AG20443 (cell line): ENCODE data around the gene SAE1.

Source experiments
- DNase-seq: peaks from one replicate; pipeline ENCODE4 v3.0.0; 2012; ENCODE audit warnings: low spot score, mixed read lengths

The SAE1 gene

DNA sequence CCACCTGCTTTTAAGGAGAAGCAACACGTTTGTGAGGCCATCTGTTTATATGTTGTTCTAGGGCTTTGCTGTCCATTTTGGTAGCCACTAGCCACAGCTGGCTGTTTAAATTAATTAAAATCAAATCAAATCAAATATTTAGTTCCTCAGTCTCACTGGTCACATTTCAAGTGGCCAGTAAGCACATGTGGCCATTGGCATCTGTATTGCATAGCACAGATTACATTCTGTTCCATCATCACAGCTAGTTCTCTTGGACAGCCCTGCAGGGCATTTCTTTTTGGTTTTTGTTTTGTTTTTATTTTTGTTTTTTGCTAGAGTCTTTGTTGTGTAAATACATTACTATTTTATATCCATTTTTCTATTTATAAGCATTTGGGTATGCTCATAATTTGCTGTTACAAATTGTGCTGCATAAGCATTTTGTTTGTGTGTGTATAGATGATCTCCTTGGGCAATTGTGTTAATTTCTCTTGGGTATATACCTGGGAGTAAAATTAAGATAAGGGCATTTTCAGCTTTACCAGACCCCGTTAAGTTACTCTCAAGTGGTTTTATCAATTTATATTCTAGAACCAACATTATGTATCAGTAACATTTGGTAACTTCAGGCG lies 31.3 kb downstream of the SAE1 start:
- DNase-seq: peak; percentile 71

- DNase-seq: no peak
Measured at GRCh38 chr19:47168065-47168464, 37.4 kb downstream of the SAE1 start.

GRCh38 chr19:47172666-47173455 lies 42.2 kb downstream of the SAE1 start:
- no peak for DNase-seq

- peak; percentile 40 for DNase-seq
Measured at GRCh38 chr19:47176071-47176626, 45.5 kb downstream of the SAE1 start.

- DNase-seq: peak; percentile 75
Measured at GRCh38 chr19:47176627-47177090, 46.0 kb downstream of the SAE1 start.

DNA sequence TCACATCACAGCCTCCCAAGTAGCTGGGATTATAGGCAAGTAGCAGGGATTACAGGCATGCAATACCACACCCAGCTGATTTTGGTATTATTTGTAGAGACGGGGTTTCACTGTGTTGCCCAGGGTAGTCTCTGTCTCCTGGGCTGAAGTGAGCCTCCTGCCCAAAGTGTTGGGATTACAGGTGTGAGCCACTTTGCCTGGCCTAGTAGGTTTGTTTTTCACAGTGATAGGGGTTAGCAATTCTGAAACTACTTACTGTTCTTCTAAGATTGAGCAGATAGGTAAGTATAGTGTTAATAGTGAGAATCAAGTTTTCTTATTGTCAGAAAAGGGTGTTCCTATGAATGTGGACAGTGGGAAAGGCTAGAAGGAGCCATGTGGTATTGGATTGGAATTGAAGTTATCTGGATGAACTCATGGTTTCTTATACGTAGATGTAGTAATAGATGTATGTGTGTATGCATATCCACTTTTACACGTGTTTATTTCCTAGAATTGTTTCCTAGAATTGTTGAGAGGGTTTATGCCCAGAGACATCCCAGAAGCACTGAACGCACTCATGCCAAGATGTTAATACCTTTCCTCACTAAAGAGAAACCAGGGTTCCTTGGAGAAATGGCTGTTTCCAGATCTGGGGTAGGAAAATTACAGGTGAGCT lies 49.1 kb downstream of the SAE1 start:
- no peak for DNase-seq

DNA sequence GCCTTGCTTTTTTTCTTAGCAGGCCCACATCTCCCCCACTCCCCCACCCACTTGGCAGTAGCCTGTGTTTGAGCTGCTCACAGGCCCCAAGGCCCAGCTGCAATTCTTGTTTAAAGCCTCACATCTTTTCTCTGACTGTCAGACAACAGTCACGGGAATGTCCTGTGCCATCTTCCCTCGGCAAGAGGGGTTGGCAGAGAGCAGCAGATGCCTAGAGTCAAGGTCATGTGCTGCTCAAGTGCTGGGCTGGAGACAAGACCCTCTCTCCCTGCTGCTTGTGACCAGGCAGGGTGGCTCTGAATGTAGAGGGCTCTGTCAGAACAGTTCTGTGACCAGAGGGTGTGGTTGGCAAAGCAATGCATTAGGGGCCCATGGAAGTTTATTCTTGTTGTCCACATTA lies 53.0 kb downstream of the SAE1 start:
- DNase-seq: no peak

- no peak for DNase-seq
Measured at GRCh38 chr19:47186446-47187334, 56.1 kb downstream of the SAE1 start.

DNA sequence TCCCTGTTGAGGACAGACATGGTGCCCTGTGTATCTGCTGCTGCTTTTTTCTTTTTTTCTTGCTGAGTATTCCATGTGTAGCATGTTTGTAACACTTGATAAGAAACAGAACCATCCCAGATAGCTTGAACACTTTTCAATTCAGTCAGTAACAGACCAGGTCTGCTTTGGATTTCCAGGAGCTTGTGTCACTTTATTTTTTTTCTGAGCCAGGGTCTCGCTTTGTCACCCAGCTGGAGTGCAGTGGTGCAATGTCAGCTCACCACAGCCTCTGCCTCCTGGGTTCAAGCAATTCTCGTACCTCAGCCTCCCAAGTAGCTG lies 56.7 kb downstream of the SAE1 start:
- no peak for DNase-seq

- no peak for DNase-seq
Measured at GRCh38 chr19:47187797-47188196, 57.2 kb downstream of the SAE1 start.

GRCh38 chr19:47188507-47189033 lies 57.9 kb downstream of the SAE1 start:
- DNase-seq: no peak

GRCh38 chr19:47190167-47190727 lies 59.6 kb downstream of the SAE1 start:
- DNase-seq: peak; percentile 73

DNA sequence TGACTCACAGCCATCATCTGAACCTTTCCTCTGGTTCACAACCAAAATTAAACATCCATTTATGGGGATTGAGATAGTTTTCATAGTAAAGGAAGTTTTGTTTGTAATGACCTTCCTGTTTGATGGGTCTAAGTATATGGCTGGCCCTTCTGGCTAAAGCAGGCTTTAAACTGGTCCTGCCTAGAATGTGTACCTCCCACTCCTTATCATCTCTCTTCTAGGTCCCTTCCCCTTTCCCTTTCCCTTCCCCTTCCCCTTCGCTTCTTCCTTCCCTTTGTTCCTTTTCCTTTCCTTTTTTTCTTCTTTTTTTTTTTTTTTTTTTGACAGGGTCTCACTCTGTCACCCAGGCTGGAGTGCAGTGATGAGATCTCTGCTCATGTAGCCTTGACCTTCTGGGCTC lies 64.8 kb downstream of the SAE1 start:
- DNase-seq: no peak

DNA sequence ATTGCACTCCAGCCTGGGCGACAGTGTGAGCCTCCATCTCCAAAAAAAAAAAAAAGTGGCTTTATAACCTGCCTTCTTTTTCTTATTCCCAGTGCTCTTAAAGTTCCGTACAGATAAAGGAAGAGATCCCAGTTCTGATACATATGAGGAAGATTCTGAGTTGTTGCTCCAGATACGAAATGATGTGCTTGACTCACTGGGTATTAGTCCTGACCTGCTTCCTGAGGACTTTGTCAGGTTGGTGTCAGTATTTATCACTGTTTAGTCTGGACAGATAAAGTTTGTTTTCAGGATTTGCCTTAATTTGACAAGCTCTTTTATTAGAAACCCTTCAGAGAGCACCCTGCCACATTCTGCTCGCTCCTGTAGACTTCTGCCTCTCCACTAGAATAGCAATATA lies 66.5 kb downstream of the SAE1 start:
- DNase-seq: no peak

- DNase-seq: no peak
Measured at GRCh38 chr19:47200530-47200929, 69.9 kb downstream of the SAE1 start.

- no peak for DNase-seq
Measured at GRCh38 chr19:47203254-47203653, 72.6 kb downstream of the SAE1 start.

DNA sequence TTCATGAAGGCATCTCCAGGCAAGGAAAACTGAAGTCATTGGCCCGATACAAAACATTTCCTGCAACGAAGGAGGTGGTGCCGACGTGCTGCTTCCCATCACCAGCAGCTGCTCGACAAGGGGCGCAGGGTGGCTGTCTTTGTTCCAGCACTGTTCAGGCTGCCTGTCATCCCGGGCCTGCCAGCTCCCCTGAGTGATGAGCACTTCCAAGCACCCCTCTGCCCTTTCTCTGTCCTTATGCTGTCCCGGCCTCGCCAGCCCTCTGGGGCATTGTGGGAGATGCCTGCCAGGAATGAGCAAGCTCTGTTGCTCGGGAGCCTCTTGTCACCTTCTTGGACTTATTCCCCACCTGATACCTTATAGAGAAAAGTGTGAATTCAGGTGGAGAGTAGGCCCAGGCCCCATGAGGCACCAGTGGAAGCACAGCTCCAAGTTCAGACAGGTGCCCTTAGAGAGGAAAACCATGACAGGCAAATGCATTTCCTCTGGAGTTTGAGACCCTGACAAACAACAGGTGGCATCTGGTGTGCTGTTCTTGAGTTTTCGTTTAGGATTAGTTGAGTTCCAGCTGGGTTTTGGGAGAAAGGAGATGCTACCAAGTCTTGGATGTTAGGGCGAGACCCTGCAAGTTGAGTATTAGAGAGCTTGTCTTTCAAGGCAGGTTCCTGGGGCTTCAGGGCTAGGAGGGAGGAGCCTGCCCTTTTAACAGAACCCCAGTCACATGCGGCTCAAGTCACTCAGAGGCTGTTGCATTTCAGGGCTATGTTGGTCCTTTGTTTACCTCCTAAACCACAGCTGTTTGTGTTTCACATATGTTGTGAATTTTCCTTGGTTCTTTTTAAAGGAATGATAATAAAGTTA lies 78.9 kb downstream of the SAE1 start:
- DNase-seq: no peak

DNA sequence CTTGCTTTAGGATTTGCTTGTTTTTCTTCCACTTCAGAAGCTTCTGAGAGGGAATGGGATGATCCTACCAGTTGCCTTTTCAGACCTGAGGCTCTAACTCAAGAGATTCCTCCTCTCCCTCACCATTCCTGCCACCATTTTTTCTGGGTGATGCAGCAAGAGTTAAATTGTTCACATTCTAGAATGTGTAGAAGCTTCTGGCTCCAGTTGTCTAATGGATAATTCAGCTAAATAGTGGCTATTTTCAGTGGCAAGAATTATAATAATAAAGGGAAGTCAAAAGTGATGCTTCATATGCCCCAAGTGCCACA lies 79.5 kb downstream of the SAE1 start:
- DNase-seq: no peak

GRCh38 chr19:47210689-47211316 lies 80.2 kb downstream of the SAE1 start:
- peak; percentile 78 for DNase-seq

DNA sequence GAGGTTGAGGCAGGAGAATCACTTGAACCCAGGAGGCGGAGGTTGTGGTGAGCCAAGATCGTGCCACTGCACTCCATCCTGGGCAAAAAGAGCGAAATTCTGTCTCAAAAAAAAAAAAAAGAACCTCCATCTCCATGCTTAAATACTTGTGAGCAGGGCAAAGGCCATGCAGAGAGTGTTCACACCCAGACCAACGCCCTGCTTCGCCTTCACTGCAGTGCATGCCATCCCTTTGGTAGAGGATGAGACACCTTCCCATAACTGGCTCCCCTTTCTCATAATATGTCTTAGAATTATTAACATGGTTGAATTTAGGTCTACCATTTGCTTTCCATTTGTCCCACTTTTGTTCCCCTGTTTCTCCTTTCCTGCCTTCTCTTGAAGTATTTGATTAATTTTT lies 84.9 kb downstream of the SAE1 start:
- DNase-seq: no peak
